ENCODE data around the gene RHCE.
"Not testable (repeated sequence)": the region's sequence is repeated elsewhere in the genome, so short reads cannot be mapped to it uniquely, and the experiment has no call there.

GRCh38 chr1:25322127-25322526 is 98.5 kb downstream of the RHCE start:
- TF ChIP-seq CTCF, POLR2A, POLR2AphosphoS5 (IDR thresholded peaks at IDR 0.05): not testable (repeated sequence)
